HG03342 (cell line): ENCODE data around the gene ABCA2.
A peak's percentile ranks its signal among the peaks of the same experiment; 100 is the strongest.

Experiments used
- ATAC-seq: cut with Tn5 transposase; IDR thresholded peaks from one replicate; pipeline ENCODE4 v1.9.1; 2021; ENCODE audit warnings: mild to moderate bottlenecking, moderate library complexity; ENCODE audit not compliant: unreplicated experiment

The ABCA2 gene

DNA sequence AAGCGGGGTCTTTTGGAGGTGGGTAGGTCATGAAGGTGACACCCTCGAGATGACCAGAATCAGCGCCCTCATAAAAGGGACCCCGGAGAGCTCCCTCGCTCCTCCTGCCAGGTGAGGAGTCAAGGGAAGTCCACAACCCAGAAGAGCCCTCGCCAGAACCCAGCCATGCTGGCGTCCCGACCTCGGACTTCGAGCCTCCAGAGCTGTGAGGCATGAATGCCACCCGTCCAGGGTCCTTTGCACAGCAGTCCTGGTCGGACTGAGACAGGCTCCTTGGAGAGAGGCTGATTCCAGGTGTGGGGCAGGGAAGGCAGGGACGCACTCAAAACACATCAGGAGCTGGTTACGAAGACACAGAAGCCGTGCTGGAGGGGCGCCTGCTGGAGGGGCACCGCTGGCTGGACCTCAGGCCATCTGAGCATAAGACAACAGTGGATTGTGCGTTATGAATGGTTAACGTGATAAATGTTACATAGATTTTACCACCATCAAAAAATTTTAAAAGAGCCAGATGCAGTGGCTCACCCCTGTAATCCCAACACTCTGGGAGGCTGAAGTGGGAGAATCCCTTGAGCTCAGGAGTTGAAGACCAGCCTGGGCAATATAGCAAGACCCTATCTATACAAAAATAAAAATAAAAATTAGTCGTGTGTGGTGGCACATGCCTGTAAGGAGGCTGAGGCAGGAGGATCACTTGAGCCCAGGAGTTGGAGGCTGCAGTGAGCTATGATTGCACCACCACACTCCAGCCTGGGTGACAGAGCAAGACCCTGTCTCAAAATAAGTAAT, 26.0 kb downstream of the ABCA2 start:
- ATAC-seq, result no peak

DNA sequence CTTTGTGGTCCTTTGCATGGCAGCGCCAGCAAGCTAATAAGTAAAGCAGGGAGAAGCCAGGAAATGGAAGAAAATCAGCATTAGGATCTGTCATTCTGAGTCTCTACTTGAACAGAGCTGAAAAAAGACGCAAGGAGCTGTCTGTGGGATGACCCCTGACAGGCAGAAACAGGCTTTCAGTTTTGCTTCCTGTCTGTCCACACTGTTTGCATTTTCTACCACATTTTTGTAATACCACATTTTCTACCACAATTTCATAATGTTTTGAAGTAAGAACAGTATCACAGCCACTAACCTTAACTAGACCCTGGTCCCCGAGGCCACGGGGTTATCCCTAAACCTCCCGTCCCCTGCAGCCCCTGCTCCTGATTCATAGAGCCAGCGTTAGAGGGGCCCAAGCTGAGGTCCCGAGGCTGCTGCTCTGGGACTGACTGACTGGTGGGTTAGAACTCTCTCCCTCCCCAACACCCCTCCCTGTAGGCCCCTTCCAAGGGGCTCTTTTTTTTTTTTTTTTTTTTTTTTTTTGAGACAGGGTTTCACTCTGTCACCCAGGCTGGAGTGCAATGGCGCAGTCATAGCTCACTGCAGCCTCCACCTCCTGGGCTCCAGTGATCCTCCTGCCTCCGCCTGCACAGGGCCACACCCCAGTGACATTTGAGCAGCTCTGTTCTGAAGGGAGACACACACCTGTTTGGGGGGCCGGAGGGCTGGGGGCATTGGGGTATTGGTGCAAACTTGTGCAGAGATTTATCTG, 27.7 kb downstream of the ABCA2 start:
- peak; percentile 69 for ATAC-seq

DNA sequence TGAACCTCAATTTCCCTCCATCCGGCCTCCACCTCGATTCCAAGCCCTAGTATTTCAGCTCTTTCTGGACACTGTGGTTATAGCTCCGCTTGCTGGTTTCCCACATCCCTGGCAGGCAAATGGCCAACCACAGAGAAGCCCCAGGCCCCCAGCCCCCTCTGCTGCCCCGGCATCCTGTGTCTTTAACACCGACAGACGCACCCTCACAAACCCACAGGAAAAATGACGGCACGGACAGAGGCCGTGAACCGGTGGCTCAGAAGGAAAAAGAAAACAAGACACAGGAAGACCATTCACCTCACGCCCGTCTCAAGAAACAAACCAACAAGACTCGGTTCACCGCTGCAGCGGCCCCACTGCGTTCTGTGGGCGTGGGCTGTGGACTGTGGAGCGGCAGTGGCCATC, 30.2 kb downstream of the ABCA2 start:
- ATAC-seq, result no peak

DNA sequence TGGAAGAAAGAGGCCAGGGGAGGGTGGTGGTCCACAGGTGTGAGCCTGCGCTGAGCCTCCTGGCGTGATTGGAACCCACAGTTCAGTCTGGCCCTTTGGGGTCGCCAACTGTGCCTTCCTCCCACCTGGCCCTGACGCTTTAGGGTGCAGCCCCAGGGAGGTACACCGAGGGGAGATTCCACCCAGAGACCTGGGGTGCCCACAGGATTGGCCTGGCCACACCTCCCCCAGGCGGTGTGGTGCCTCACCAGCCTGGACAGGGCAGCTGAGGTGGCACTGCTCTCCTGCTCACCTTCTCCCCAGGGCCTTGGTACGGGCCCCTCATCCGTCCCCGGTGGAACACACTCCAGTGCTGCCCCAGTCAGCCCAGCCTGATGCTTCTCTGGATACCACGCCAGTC, 30.7 kb downstream of the ABCA2 start:
- ATAC-seq, result no peak

DNA sequence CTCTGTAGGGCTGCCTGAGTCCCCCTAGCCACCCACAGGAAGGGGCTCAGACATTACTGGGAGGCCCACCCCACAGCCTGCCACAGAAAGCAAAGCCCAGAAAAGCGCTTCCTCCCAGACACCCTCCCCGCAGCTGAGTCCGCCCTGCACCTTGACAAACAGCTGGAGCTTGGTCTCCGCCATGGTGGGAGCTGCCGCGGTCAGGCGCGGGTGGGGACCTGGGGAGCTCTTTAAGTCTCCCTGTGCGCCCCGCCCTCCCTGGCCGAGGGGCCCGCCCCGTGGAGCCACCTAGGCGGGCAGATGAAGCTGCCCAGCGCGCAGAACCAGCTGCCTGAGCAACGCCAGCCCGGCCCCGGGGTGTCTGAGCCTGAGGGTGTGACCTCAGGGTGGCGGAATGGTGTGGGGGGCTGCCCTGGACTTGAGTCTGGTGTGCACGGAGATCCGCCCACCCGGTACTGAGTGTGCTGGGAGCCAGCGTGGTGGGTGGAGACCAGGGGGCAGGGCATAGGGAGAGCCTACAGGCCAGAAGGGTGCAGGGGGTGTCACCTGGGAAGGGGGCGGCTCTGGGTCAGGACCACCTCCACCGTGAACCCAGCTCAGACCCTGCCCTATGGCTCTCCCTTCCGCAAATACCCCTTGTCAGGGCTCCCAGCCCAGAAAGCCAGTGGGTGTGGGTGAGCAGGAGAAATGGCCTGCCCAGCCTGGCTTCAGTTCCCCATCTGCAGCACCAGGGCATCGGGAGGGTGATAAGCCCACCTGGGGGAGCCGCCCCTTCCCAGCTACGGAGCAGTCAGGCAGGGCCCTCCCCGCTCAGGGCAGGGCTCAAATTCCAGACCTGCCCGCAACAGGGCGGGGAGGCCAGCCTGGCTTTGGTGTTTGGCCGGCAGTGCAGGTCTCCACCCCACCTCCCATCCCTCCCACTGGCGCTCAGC, 31.4 kb downstream of the ABCA2 start, which contains the start of gene CLIC3:
Gene CLIC3 (minus strand): TSS at position 208 of the 932 bp plus-strand sequence. CDS start 25 bp downstream, at position 183.
- ATAC-seq, result no peak

DNA sequence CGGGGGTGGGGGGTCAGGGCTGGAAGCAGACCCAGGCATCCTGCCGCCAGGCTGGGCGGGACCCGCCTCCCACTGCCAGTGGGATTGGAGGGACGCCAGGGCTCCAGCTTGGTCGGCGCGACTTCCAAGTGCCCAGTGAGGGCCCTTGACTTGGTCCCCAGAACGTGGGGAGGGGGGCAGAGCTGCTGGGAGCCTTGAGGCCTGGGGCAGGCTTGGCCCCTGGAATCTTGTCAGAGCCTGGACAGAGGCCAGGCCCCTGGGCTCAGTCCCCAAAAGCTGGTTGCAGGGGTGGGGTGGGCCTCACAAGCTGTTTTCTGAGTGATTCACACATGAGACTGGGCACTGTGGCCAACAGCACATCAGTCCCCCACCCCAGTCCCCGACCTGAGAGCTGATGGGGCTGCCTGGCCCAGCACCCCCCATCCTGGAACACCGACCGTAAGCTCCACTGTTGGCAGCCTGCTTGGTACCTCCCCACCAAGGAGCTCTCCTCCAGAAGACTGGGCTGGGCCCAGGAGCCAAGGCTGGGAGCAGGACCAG, 32.2 kb downstream of the ABCA2 start:
- ATAC-seq, result no peak

DNA sequence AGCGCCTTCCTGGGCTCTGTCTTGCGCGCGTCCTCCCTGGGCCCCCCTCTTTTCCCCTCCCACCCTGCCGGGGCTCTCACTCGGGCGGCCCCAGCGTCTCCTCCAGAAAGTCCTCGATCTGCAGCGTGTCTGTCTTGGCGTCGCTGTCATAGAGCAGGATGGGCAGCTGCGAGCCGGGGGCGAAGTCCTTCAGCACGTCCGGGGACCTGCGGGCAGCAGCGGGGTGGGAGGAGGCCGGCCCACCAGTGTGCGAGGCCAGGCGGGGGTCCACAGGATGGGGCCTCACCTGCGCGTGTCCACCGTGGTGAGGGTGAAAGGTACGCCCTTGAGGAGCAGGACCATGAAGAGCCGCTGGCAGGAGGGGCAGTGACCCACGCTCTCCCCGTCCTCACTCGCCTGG, 32.7 kb downstream of the ABCA2 start:
- ATAC-seq, result no peak

DNA sequence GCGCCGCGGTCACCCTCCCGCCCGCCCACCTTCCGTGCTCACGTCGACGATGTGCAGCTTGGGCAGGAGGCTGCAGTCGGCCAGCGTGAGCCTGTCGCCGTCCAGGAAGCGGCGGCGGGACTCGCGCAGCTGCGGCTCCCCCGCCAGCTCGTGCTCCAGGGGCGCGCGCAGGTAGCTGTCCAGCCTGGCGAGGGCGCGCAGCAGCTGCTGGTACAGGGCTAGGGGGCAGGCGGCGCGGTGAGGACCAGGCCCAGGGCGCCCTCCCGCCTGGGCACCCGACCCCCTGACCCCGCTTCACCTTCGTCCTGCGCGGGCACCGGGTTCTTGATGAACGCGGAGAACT, 33.2 kb downstream of the ABCA2 start:
- no peak for ATAC-seq

DNA sequence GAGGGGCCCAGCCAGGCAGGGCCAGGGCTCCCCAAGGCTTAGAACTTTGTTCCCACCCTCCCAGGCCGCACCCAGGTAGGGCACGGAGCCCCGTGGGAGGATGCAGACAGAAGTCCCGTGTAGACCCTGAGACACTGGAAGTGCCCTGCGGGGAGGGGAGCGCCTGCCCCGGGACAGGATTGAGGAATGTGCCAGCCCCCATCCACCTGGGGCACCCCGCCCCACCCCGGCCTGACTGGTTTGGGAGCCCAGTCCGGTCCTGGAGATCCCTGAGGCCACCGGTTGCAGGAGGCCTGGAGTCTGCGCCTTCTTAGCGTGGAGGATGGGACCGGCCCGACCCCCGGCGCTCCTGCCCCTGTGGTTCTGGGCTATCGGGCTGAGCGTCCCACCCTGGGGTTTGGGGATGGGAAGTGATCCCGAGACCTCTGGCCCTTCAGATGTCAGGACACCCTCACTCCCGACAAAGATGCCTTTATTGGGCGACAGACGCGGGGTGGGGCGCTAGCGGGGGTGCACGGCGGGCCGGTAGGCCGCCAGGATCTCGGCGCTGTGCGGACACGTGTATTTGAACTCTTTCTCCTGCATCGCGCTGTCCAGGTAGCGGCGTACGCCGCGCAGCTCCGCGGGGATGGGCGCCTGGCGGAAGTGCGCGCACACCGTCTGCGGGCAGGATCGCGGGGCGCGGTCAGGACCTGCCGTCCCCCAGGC, 33.7 kb downstream of the ABCA2 start:
- no peak for ATAC-seq

DNA sequence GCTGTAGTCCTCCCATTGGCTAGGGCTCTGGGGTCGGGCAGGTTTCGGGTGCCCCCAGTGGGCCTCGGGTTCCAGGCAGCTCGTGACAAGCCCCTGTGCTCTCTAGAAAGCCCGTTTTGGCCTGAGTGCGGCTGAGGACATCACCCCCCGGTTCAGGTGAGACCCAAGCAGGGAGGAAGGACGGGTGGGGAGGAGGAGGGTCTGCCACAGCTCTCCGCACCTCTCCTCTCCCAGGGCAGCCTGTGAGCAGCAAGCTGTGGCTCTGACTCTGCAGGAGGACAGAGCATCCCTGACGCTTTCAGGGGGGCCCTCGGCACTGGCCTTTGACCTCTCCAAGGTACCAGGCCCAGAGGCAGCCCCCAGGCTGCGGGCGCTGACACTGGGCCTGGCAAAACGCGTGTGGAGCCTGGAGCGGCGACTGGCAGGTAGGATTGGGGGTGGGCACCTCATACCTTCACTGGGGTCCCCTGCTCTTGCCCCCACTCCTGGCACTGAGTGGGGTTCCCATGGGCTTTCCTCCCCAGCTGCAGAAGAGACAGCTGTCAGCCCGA, 35.1 kb downstream of the ABCA2 start:
- ATAC-seq, result no peak

DNA sequence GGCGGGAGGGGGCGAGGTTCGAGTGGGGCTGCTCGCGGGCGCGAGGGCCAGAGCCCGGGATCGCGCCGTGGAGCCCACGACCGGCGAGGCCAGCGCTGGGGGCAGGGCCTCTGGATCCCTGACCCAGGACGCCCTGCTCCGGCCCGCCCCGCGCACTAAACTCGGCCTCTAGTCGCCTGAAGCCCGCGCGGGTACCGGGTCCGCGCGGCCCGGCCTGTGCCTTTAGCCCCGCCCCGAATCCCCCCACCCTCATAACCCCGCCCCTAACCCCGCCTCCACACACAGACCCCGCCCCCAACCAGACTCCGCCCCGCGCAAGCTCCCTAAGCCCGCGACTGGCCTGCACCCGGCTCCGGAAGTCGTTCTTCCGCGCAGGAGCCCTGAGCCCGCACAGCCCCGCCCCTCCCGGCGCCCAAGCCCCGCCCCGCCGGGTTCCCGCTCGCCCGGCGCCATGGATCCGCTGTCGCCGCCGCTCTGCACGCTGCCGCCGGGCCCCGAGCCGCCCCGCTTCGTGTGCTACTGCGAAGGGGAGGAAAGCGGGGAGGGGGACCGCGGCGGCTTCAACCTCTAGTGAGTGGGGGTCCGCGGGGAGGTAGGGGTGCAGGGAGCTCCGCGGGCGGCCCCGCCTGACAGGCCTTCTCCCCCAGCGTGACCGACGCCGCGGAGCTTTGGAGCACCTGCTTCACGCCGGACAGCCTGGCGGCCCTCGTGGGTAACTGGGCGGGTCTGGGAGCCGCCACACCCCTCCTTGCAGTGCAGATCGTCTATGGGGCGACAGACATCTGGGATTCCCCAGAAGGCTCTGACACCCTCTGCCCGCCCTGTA, 35.8 kb downstream of the ABCA2 start, which contains the start of gene PAXX:
Gene PAXX (plus strand): TSS at position 430 of the 826 bp plus-strand sequence. CDS start 22 bp downstream, at position 452.
- ATAC-seq, result peak; percentile 78

DNA sequence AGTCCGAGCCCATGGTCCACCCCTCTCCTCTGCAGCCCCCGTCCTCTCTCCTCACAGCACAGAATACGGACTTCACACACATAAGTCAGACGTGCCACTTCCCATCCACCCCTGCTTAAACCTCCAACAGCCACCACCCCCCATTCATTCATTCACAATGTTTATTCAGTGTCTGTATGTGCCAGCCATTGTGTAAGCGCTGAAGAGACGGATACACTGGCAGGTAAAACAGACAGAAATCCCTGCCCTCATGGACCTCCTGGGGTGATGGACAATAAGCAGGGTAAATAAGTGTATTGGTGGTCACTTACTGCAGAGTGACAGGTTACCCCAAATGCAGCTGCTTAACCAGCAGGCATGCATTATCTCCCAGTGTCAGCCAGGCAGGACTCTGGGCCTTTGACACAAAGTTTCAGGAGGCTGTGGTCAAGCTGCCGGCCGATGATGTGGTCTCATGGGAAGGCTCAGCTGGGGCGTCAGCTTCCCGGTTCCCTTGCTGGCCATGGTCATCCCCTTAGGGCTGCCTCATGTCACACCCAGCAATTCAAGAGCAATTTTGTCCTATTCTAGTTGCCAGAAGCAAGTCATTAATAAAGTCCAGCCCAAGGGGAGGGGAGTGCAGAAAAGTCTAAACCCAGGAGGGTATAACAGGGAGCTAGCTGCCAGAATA, 37.7 kb downstream of the ABCA2 start:
- no peak for ATAC-seq

DNA sequence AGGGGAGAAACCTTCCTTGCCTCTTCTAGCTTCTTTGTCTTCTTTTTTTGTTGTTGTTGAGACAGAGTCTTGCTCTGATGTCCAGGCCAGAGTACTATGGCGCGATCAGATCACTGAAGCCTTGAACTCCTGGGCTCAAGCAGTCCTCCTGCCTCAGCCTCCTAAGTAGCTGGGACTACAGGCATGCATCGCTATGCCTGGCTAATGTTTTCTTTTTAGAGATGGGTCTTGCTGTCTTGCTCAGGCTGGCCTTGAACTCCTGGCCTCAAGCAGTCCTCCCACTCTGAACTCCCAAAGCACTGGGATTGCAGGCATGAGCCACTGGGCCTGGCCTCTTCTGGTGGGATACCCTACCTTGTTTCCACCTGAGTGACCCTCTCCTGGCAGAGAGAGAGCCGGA, 39.2 kb downstream of the ABCA2 start:
- ATAC-seq, result no peak

DNA sequence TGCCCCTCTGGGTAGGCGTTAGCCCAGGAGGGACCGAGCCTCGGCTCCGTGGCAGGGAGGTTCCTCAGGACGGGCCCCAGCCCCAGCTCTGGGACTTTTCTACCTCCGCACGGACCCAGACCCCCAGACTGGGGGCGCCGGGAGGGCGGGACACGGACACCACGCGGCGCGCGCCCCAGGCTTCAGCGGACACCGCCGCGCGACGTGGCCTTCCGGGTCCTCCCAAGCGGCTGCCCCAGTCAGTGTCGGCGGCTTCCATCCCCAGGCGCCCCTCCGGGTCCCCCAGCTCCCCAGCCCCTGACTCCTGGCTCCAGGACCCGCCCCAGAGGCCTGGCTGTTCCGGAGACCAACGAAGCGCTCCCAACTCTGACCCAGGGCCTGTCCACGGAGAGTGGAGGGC, 42.2 kb downstream of the ABCA2 start:
- ATAC-seq, result no peak

DNA sequence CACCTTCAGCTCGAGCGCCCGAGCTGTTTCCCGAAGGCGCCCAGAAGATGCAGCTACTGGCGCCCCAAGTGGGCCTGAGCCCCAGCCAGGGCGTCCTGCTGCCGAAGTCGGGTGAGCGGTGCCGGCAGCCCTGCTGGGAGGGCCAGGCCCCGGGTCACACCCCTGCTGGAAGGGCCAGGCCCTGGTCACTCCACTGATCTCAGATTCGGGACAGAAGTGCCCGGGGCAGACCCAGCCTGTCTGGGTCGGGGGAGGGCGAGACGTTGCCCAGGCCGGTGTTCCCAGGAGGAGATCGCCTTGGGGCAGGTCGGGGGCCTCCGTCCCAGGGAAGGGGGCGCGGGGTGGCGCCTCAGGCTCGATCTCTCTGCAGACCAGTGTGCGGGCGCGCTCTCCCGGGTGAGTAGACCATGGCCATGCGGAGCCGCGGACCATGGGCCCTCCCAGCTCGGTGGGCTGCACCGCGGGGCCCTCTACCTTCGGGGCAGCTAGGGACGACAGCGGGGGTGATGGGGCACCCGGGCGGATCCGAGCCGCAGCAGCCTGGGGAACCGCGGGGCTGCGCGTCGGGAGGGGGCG, 42.9 kb downstream of the ABCA2 start:
- ATAC-seq, result no peak

DNA sequence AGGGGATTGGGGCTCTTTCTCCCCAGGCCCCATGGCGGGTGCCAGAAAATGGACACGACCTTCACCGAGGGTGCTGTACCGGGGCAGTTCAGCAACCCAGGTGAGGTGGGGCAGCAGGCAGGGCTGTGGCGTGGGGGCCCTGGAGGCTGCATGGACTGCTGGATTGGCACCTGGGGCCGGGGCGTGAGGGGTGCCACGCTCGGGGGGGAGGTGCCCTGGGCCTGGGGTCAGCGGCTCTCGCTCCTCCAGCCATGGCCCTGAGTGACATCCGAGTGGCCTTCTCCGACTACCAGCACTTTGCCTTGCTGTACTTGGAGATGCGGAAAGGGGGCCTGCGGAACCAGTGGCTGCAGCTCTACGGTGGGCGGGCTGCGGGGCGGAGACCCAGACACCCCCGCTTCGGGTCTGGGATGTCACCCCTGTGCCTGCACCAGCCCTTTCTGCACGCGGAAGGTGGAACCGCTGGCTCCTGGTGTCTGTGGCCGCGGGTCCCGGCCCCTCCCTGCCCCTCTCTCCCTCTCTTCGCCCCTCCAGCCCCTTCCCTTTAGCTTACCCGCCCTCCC, 43.5 kb downstream of the ABCA2 start:
- no peak for ATAC-seq

DNA sequence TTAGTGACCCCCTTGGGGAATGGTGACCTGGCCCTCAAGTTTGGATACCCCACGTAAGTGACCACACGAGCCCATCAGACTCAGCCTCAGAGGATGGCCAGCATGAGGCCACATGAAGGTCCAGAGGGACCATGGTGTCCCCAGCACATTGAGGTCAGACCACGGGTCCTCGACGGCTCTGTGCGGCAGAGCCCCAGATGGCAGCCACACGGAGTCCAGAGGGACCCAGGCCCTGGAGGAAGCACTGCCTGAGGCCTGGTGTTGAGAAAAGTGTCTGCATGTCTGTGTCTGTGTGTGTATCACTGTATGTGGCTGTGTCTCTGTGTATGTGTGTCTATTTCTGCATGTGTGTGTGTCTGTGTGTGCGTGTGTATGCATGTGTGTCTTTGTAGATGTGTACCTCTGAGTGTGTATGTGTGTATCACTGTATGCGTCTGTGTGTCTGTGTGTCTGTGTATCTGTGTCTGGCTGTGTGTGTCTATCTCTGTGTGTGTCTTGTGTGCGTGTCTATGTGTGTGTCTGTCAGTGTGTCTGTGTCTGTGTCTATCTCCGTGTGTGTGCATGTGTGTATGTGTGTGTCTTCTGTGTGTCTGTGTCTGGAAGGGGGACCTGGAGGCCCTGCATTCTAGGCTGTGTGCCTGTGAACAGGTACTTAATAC, 44.3 kb downstream of the ABCA2 start:
- ATAC-seq, result no peak
